Activated B cell treated with CpG ODN at 0.5 μM for 24 hours (primary cell): ENCODE data around the gene SPSB2. TPM values are rescaled to one million over a fixed set of nuclear protein-coding genes. Genes with fewer than 3 reads are reported as not detected.

ENCODE experiments used
- ATAC-seq: fragments of 200-7000 bp; cut with Tn5 transposase; one replicate; pipeline ENCODE4 v1.10.0; 2021; ENCODE audit warnings: low read depth, mild to moderate bottlenecking, moderate library complexity
- CTCF ChIA-PET: fragments of 350-600 bp; sonication (Branson Sonifier 250); formaldehyde crosslinking; loops from one replicate; lab custom pipeline; 2021; ENCODE audit warnings: antibody characterized with exemption; lab: Charles Lee
- POLR2A ChIA-PET: fragments of 350-600 bp; sonication (Branson Sonifier 250); formaldehyde crosslinking; loops from one replicate; lab custom pipeline; 2021; ENCODE audit warnings: antibody characterized with exemption; lab: Charles Lee
- DNase-seq: peaks from one replicate; pipeline ENCODE4 v3.0.0; 2022
- H3K27ac Mint-ChIP-seq: one replicate; pipeline ENCODE4 v1.8.0; 2020; ENCODE audit warnings: mixed read lengths
- H3K27me3 Mint-ChIP-seq: one replicate; pipeline ENCODE4 v1.8.0; 2021; ENCODE audit warnings: mixed read lengths
- H3K36me3 Mint-ChIP-seq: one replicate; pipeline ENCODE4 v1.8.0; 2021; ENCODE audit warnings: low read depth, mixed read lengths
- H3K4me1 Mint-ChIP-seq: one replicate; pipeline ENCODE4 v1.8.0; 2021; ENCODE audit warnings: mixed read lengths
- H3K4me3 Mint-ChIP-seq: one replicate; pipeline ENCODE4 v1.8.0; 2020; ENCODE audit warnings: mild to moderate bottlenecking, mixed read lengths
- H3K9me3 Mint-ChIP-seq: one replicate; pipeline ENCODE4 v1.8.0; 2020; ENCODE audit warnings: mixed read lengths
- intact Hi-C: fragments of 100-400 bp; cut with micrococcal nuclease; formaldehyde crosslinking; loops from one replicate; pipeline ENCODE4 v1.15.1; 2024
- total RNA-seq: library from RNA; stranded (reverse); gene quantifications from 2 replicates; pipeline ENCODE4 v1.2.3, GENCODE V29; 2022
- TF ChIP-seq, protein P1 (sequence below): fragments of 200-600 bp; IDR thresholded peaks from one replicate; pipeline ENCODE4 v1.8.0; 2022; ENCODE audit warnings: antibody characterized with exemption, mild to moderate bottlenecking

Gene SPSB2
- total RNA-seq, 1 donor from 2014 or later, result 14.4 TPM

DNA sequence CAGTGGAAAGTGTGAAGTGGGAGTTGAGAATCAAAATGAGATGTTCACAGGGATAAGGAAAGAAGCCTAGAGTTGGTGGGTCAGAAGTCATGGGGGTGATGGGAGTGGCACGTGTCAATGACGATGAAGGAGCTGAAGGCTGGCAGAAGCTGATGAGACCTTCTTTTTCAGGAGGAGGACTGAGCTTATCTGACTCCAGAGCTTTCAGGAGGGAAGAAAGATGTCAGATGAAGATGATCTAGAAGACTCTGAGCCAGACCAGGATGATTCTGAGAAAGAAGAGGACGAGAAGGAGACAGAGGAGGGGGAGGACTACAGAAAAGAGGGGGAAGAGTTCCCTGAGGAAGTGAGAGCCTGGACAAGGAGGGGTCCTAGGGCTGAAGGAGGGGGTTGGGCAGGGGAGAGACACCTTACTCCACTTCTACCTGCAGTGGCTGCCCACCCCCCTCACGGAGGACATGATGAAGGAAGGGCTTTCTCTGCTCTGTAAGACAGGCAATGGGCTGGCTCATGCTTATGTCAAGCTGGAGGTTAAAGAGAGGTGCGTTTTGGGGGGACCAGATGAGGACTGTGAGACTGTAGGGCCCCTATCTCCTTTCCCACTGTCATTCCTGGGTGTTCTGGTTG is 32.4 kb upstream of the SPSB2 start:
- Mint-ChIP-seq H3K4me3 (no peak overlapping the region), H3K27ac (no peak overlapping the region), H3K9me3 (no peaks in the 10 kb centered on the region), H3K27me3 (no peaks in the 10 kb centered on the region), H3K4me1 (no peaks in the 10 kb centered on the region), H3K36me3 (no peaks in the 10 kb centered on the region)
- DNase-seq (no peak), ATAC-seq (no peak)
- intact Hi-C loops, result no loop called here
- POLR2A ChIA-PET, result interaction anchor here (1.2 to 3.3 kb wide), 7 partner anchors 9 to 152 kb away, joined by 5 to 19 read pairs (median 7); partner anchors contain the start of genes ATN1, ENO2, MLF2 and SPSB2
- CTCF ChIA-PET, result interaction anchor here (0.6 to 2.2 kb wide), 6 partner anchors 9 to 36 kb away, joined by 3 to 7 read pairs (median 3); partner anchors contain the start of genes ENO2 and SPSB2
- TF ChIP-seq, protein P1, sequence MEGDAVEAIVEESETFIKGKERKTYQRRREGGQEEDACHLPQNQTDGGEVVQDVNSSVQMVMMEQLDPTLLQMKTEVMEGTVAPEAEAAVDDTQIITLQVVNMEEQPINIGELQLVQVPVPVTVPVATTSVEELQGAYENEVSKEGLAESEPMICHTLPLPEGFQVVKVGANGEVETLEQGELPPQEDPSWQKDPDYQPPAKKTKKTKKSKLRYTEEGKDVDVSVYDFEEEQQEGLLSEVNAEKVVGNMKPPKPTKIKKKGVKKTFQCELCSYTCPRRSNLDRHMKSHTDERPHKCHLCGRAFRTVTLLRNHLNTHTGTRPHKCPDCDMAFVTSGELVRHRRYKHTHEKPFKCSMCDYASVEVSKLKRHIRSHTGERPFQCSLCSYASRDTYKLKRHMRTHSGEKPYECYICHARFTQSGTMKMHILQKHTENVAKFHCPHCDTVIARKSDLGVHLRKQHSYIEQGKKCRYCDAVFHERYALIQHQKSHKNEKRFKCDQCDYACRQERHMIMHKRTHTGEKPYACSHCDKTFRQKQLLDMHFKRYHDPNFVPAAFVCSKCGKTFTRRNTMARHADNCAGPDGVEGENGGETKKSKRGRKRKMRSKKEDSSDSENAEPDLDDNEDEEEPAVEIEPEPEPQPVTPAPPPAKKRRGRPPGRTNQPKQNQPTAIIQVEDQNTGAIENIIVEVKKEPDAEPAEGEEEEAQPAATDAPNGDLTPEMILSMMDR, result no peak

DNA sequence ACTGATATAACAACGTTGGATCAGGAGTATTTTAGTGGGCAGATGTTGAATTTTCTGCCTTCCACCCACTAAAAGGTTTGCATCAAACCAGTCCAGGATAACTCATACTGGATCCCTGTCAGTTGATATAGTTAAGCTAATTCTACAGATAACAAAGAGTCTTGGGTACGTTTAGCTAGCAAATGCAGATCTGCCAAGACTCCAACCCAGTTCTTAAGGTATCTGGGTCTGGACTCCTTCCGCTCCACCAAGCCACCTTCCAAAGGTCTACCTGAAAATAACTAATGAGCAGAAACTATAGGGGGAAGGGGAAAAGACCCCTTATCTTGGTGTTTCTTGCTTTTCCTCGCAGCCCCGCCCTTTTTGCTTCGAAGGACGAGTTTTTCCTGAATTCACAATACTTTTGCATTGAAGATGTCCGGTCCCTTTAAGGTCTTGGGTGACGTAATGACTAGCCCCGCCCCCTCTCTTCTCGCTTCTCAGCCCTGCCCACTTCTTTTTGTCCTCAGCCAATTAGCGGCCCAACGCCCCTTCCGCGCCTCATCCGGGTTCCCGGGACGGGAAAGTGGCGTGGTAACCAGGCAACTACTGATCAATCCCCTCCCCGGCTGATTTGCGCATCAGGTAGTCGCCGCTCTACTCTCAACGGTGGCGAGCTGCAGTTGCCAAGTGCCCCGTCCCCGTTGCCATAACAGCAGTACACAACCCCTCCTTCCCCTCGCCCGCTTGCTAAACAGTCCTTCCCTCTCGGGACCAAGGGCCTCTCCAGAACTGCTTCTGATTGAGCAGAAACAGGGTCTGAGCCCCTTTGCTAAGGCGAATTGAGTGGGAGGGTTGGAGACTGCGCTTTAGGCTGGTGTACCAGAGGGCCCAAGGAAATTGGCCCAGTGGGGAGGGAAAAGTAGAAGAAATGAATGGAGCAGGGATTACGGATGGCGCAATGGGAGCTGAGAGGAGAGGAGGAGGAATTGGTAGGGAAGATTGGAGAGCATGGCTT is 31.5 kb upstream of the SPSB2 start, which contains the start of gene LRRC23:
LRRC23 (plus strand) TSS at position 543 of the 997 bp plus-strand sequence. CDS start 812 bp downstream, outside the sequence.
- POLR2A ChIA-PET, result interaction anchor here (0.6 to 3.3 kb wide), 8 partner anchors 10 to 1026 kb away, joined by 5 to 19 read pairs (median 7); partner anchors contain the start of genes ATN1, ENO2, MLF2 and SPSB2
- Mint-ChIP-seq H3K4me1 (peaks cover 6% of the 10 kb centered on the region), H3K9me3 (no peaks in the 10 kb centered on the region), H3K4me3 (no peak within 1 kb of the TSS), H3K27ac (no peak within 1 kb of the TSS), H3K27me3 (no peaks in the 10 kb centered on the region), H3K36me3 (no peaks in the 10 kb centered on the region)
- DNase-seq (peak; percentile 87), ATAC-seq (peak; percentile 98)
- CTCF ChIA-PET, result interaction anchor here (0.7 to 2.2 kb wide), 4 partner anchors 10 to 32 kb away, joined by 3 to 7 read pairs (median 3); partner anchors contain the start of genes ENO2 and SPSB2
- TF ChIP-seq, protein P1, result no peak
- intact Hi-C loops, result loop anchor here (1.0 kb wide), 6 partner anchors 10 to 285 kb away; partner anchors contain the start of genes ENO2, PEX5, SPSB2 and USP5

DNA sequence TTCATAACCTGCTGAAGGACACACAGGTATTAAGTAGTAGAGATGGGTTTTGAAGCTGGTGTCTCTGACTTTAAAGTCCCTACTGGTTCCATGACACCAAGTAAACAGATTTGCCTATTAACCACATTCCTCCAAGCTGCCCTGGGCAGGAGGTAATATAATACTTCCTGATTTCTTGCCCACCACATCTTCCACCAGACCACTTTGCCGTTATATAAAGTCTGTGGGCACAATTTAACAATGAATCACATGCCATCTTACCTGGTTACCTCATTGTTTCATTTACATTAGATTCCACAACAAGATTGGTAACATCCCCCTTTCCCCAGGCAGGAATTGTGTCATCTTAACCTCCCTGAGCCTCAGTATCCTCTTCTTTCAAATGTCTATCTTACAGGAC is 30.6 kb upstream of the SPSB2 start:
- no peak for DNase-seq
- Mint-ChIP-seq H3K36me3 (no peaks in the 10 kb centered on the region), H3K4me1 (peaks cover 8% of the 10 kb centered on the region), H3K27me3 (no peaks in the 10 kb centered on the region), H3K9me3 (no peaks in the 10 kb centered on the region), H3K4me3 (no peak overlapping the region), H3K27ac (no peak overlapping the region)
- ChIA-PET POLR2A (interaction anchor here (0.6 to 3.3 kb wide), 2 partner anchors 12 to 1027 kb away, joined by 5 to 19 read pairs; no protein-coding TSS in a partner anchor), CTCF (interaction anchor here (2.2 kb wide), 1 partner anchor 31 kb away, joined by 7 read pairs; the partner anchor contains the start of gene SPSB2)
- intact Hi-C loops, result loop anchor here (1.0 kb wide), 6 partner anchors 11 to 286 kb away; partner anchors contain the start of genes ENO2, PEX5, SPSB2 and USP5
- ATAC-seq, result no peak
- TF ChIP-seq, protein P1, result no peak

DNA sequence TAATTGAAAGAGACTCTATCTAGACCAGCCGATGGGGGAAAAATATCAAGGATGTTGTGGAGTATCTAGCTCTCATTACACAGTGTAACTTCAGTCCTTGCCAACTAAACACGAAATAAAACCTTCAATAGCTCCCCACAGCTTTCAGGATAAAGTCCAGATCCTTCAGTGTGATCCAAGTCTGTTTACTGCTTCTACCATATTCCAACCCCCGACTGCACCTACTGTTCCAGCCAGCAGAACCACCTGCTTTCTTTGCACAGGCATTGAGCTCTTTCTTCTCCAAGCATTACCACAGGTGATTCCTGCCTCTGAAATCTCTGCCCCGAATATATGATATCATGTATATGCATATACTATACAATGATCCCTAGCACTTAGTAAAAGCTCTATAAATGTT is 29.3 kb upstream of the SPSB2 start:
- TF ChIP-seq, protein P1, result no peak
- Mint-ChIP-seq H3K4me3 (no peak overlapping the region), H3K27ac (no peak overlapping the region), H3K4me1 (peaks cover 8% of the 10 kb centered on the region), H3K9me3 (no peaks in the 10 kb centered on the region), H3K36me3 (no peaks in the 10 kb centered on the region), H3K27me3 (no peaks in the 10 kb centered on the region)
- ChIA-PET POLR2A (interaction anchor here (1.3 kb wide), 1 partner anchor 11 kb away, joined by 6 read pairs; no protein-coding TSS in a partner anchor), CTCF (interaction anchor here (1.0 to 1.1 kb wide), 2 partner anchors 11 to 349 kb away, joined by 3 to 4 read pairs; no protein-coding TSS in a partner anchor)
- intact Hi-C loops, result no loop called here
- ATAC-seq (no peak), DNase-seq (no peak)
